Central memory CD4-positive, alpha-beta T cell (primary cell): Measurements from ENCODE around the gene ARHGEF16.

Experiments
- DNase-seq: peaks from one replicate; pipeline ENCODE4 v3.0.0; 2022

ARHGEF16 gene

DNA sequence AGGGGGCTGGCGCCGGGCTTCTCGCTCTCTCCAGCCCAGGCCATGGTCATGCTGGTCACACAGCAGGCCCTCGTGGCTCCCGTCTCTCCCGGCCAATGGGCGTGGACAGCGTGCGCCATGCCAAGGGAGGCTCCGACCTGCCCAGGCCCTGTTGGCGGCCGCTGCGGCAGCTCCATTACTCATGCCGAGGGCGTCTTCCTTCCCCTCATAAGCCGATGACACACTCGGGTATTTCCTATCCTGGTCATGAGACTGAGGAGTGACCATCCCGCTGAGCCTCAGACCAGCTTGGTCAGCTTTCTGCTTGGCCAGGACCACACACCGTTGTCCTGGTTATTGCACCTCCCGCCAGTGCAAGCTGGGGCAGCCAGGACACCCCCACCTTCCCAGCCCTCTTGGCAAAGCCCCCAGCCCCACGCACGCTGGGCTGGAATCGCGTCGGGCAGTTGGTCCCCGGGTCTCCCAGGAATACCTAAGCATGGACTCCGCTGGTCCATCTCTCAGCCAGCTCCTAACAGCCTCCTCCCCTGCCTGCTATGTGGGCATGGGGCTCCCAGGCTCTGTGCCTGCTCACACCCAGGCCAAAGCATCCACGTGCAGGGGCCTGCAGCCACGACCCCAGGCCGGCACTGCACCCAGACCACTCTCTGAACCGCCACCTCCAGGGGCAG is 49.8 kb downstream of the ARHGEF16 start:
- no peak for DNase-seq

- no peak for DNase-seq
Measured at GRCh38 chr1:3504822-3505153, 50.3 kb downstream of the ARHGEF16 start.

- no peak for DNase-seq
Measured at GRCh38 chr1:3505161-3505560, 50.7 kb downstream of the ARHGEF16 start.

- no peak for DNase-seq
Measured at GRCh38 chr1:3506041-3506440, 51.6 kb downstream of the ARHGEF16 start.

DNA sequence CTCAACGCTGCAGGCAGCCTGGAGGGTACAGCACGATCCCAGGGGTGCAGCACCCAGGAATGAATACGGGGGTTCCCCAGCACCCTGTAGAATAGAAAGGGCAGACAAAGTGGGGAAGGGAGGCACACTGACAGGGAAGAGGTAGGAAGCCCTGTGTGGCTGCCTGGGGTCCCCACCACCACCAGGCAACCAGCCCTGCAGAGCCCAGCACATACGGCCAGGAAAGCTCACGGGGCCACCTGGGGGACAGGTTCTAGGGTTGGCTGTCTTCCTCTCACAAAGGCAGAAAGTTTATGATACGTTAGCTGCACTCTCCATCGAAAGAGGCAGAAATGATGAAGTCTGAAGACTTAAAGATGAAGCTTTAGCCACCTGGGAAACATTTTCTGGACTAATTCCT is 52.5 kb downstream of the ARHGEF16 start:
- DNase-seq: no peak

- no peak for DNase-seq
Measured at GRCh38 chr1:3507636-3508275, 53.3 kb downstream of the ARHGEF16 start.

GRCh38 chr1:3508757-3509415 is 54.4 kb downstream of the ARHGEF16 start:
- DNase-seq: no peak

- DNase-seq: no peak
Measured at GRCh38 chr1:3509721-3510120, 55.3 kb downstream of the ARHGEF16 start.

- DNase-seq: no peak
Measured at GRCh38 chr1:3510136-3510955, 55.9 kb downstream of the ARHGEF16 start.

DNA sequence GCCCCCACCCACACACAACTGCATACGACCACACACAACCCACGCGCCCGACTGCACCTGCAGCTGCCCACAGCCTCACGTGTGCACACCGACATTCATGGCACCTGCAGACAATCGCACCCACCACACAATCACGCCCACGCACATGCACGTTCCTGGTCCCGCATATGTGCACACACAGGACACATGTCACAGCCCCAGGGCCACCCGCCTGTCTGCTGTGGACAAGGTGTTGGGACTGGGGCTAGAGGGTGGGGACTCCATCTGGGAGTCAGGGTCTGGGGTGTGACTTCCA is 56.4 kb downstream of the ARHGEF16 start:
- DNase-seq: no peak

- no peak for DNase-seq
Measured at GRCh38 chr1:3511306-3511705, 56.8 kb downstream of the ARHGEF16 start.

- no peak for DNase-seq
Measured at GRCh38 chr1:3511856-3512255, 57.4 kb downstream of the ARHGEF16 start.

DNA sequence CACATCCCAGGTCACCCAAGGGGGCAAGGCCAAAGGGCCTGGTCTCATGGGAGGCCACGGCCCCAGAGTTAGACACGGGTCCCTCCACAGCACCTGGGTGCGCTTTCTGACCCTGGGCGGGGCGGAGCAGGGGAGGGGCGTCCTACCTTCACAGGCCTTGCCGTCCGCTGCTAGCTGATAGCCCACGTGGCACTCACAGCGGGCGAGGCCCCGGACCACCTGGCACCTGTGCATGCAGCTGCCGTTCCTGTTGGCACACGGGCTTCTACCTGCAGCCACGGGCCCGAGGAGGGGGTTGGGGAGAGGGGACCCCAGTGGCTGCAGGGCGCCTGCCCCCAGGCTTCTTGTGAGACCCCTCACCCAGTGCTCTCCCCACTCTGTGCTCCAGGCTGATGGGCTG is 59.9 kb downstream of the ARHGEF16 start:
- DNase-seq: no peak

GRCh38 chr1:3515272-3515671 is 60.8 kb downstream of the ARHGEF16 start:
- no peak for DNase-seq

DNA sequence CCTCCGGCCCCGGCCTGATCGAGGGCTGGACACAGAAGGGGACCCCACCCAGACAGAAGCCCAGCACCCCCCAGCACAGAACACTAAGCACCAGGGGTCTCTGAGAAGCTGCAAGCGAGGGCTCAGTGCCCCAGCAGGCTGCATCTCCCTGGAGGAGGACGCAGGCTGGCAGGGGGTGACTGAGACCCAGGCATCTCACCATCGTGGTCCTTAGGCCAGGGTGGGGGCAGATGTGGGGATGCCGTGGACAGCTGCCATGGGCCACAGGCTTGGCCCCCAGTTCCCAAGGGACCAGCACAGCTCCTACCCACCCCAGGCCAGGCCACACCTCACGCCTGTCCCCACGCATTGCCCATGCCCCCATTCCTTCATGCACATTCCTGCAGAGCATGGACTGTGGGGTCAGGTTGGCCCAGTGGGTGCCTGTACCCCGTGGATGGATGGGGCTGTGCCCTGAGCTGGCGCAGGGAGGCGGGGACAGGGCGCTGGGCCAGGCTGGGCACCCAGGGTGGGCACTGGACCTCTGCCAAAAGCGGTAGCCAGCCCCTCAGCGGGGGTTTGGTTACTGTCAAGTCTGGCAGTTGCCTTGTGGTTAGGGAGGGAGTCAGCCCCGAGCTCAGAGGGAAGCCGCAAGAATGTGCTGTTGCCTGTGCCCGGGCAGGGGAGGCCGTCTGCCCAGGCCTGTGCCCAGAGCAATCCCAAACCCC is 61.5 kb downstream of the ARHGEF16 start:
- no peak for DNase-seq

DNA sequence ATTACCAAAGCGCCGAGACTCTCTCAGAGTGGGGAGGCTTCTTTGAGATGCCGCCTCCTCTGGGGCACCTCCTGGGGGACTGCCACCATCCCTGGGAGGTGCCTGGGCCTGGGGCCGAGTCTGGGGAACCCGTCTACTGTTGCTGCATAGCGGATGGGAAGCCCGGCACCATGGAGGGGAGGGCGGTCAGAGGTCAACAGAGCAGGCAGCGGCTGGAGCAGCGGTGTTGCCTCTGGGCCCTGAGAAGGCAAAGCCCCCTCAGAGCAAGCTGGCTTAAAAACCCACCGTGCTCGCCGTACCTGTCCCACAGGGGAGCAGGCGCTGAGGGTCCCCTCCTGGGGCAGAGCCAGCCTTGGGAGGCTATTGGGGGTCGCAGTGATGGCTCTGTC is 62.0 kb downstream of the ARHGEF16 start:
- DNase-seq: no peak

DNA sequence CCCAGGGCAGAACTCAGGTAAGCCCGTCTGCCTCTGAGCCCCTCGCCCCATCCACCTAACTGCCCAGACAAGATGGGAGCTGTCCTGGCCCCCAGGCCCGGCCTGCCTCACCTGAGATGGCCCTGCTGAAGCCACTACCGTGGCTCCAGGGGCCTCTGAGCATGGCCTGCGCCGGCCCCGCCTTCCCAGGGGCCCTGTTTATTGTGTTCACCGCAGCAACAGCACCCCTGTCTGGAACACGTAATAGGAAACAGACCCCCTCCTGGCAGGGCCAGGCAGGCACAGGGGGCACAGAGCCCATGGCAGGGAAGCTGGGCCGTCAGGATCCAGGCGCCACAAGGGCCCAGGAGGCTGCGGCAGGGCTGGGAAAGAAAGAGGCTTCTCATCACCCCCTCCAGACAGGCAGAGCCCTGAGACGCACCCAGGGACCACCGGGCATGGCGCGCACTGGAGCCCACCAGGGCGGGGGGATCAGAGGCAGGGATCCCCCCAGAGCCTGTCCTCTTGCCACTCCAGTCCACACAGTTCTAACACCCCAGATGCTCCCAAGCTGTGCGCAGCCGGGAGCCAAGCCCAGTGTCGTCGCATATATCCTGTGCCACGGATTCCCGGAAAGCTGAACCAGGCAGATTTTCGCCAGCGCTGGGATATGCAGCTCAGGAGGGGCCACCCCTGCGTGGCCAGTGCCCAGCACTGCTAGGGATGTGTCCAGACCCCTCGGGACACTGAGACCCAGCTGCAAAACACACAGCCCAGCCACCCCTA is 62.6 kb downstream of the ARHGEF16 start:
- DNase-seq: no peak

DNA sequence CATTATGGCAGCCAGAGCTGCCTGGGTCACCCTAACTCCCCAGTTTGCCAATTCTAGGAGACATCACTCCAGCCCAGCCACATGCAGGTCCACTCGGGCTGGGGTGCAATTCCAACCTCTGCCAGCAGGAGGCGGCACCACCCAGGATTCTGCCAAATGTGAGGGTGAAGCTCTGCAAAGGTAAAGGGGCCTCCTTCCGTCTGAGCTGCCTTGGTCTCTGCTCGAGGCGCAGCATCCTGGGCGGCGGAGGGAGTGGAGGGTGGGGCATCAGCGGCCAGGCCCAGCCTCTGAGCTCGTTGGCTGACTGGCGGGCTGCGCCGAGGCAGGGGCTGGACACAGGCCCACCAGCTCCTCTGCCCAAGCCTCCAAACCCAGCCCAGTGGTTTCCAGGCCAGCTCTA is 63.8 kb downstream of the ARHGEF16 start:
- DNase-seq: no peak

- DNase-seq: no peak
Measured at GRCh38 chr1:3518756-3519155, 64.3 kb downstream of the ARHGEF16 start.

DNA sequence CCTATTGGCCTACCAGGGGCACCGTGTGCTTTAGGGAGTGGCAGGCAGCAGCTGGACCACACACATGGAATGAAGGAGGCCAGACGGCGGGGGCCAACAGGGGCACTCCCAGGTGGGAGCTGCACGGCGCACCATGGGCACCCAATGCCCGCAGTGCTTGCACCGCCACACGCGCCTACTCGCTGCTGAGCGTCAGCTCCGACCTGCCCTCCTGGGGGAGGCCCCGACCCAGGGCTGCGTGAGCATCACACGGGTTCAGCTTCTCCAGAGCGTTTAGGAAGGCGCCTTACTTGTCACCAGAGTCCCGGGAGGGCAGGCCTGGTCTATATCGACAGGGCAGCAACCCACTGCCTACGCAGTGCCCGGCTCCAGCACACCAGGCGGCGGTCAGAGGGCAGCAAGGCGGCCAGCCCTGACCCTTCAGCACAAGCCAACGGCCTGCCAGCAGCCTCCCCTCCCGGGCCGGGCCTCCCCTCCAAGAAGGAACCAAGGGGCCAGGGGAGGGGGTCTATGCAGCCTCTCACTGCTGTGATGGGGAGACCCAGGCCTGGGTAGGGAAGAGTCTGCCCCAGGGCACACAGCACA is 64.9 kb downstream of the ARHGEF16 start:
- no peak for DNase-seq

DNA sequence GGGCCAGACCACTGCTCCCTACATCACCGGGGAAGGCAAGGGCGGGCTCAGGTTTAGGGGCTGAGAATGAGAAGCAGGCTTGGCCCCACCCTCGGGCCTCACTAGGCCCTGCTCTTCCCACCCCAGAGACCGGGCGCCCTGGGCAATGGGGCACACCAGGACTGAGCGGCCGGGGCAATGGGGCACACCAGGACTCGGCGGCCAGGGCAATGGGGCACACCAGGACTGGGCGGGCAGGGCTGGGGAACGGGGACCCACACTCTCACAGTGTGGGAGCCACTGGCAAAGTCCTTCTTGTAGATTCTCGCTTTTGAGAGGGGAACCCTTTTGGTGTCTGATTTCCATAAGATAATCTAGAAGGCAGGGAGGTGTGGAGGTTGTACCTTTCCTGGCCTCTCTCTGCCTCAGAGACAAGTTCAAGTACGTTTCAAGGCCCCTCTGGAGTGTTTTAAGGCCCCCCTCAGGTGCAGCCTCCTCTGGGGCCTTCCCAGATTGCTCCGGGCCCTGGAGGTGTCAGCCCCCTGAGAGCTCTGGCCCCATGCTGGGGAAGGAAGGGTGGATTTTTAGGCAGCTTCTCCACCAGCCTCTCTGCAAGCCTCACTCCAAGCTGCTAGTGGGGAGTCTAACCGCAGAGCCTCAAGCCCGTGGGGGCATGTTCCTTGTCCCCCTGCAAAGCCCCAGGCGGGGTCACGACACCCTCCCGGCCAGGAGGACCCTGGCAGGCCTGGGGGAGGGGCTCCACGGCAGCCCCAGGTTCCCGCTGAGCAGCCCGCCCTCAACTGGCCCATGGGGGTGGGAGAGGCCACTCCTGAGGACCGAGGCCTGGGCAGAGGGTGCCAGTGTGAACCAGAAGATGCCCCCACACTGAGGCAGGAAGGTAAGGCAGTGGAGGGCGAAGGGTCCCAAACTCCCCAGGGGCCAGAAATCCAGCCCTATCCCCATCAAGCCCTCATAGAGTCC is 66.2 kb downstream of the ARHGEF16 start:
- DNase-seq: no peak
